K562 treated with DMSO at 1 percent for 24 hours (cell line): ENCODE data around the gene PDCD6IP. TPM values are rescaled to one million over a fixed set of nuclear protein-coding genes. Genes with fewer than 3 reads are reported as not detected.

Experiments used
- total RNA-seq: library from RNA; unstranded; fragments of 300-600 nt; gene quantifications from 2 replicates; pipeline ENCODE4 v1.2.3, GENCODE V29; 2022; ENCODE audit warnings: low read depth; ENCODE audit not compliant: insufficient read depth

PDCD6IP gene, protein sequence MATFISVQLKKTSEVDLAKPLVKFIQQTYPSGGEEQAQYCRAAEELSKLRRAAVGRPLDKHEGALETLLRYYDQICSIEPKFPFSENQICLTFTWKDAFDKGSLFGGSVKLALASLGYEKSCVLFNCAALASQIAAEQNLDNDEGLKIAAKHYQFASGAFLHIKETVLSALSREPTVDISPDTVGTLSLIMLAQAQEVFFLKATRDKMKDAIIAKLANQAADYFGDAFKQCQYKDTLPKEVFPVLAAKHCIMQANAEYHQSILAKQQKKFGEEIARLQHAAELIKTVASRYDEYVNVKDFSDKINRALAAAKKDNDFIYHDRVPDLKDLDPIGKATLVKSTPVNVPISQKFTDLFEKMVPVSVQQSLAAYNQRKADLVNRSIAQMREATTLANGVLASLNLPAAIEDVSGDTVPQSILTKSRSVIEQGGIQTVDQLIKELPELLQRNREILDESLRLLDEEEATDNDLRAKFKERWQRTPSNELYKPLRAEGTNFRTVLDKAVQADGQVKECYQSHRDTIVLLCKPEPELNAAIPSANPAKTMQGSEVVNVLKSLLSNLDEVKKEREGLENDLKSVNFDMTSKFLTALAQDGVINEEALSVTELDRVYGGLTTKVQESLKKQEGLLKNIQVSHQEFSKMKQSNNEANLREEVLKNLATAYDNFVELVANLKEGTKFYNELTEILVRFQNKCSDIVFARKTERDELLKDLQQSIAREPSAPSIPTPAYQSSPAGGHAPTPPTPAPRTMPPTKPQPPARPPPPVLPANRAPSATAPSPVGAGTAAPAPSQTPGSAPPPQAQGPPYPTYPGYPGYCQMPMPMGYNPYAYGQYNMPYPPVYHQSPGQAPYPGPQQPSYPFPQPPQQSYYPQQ
- total RNA-seq = 91.2 and 96.8 TPM in 2 replicates

DNA sequence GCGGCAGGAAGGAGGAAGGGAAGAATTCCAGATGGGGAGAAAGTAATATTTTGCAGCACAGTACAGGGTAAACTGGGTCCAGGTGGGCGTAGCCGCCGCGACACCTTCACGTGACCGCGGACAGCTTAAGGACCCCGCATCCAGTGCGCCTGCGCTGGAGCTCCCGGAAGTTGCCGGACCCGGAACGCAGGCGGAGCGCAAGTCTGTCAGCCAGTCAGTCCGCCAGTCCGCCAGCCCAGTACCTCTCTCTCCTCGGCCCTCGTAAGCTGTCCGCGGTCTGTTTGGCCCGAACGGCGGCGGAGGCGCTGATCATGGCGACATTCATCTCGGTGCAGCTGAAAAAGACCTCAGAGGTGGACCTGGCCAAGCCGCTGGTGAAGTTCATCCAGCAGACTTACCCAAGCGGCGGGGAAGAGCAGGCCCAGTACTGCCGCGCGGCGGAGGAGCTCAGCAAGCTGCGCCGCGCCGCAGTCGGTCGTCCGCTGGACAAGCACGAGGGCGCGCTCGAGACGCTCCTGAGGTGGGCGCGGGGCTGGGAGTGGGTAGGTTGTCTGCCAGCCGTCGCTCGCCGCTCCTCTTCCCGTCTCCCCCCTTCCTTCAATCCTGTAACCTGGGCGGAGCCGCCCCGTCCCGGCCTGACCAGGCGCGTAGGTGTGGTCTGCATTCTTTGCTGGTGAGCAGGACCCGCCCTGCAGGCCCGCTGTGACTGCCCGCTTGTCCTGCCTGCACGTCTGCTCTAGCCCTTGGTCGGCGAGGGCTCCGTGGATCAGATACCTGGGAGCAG, at the start of gene PDCD6IP:
Gene PDCD6IP (plus strand): TSS at position 213 of the 784 bp plus-strand sequence. CDS start 99 bp downstream, at position 312.

Other genes starting within 250 kb of the PDCD6IP start
- gene CLASP2, start 80.4 kb upstream of the PDCD6IP start, total RNA-seq = 15.4 and 18.2 TPM in 2 replicates